HepG2 (cell line): ENCODE results near the gene AMHR2. TPM values are rescaled to one million over a fixed set of nuclear protein-coding genes. Genes with fewer than 3 reads are reported as not detected.

Experiments
- ATAD3A ChIP-seq: sonication (generic); formaldehyde crosslinking; IDR thresholded peaks from 2 replicates; pipeline ENCODE4 v1.4.0; 2020; ENCODE audit warnings: missing genetic modification reagents
- ATM ChIP-seq: fragments of 450-650 bp; IDR thresholded peaks from 2 replicates; pipeline ENCODE4 v1.7.1; 2017; ENCODE audit warnings: mild to moderate bottlenecking, borderline replicate concordance
- CHD2 ChIP-seq: IDR thresholded peaks from 2 replicates; pipeline ENCODE4 v1.6.1; 2011; ENCODE audit warnings: low read depth, low read length, improper control_type of control experiment
- CREM ChIP-seq, 2 experiments: sonication (generic) in 1 of 2; formaldehyde crosslinking in 1 of 2; IDR thresholded peaks; 2 replicates each; pipeline versions ENCODE4 v1.4.0 to v1.6.1; 2016 to 2020; ENCODE audit warnings: antibody characterized with exemption in 1 of 2, mild to moderate bottlenecking in 1 of 2, missing genetic modification reagents in 1 of 2
- FOXC1 ChIP-seq: sonication (generic); formaldehyde crosslinking; IDR thresholded peaks from 2 replicates; pipeline ENCODE4 v1.8.0; 2022; ENCODE audit warnings: mild to moderate bottlenecking, missing genetic modification reagents, borderline replicate concordance
- FOXM1 ChIP-seq: sonication (generic); formaldehyde crosslinking; IDR thresholded peaks from 2 replicates; pipeline ENCODE4 v1.5.0; 2020; ENCODE audit warnings: missing genetic modification reagents
- HDAC6 ChIP-seq: fragments of 200-600 bp; sonication (generic); IDR thresholded peaks from 2 replicates; pipeline ENCODE4 v1.7.0; 2017; ENCODE audit warnings: mild to moderate bottlenecking, antibody characterized with exemption, low read length, low read depth
- KDM1A ChIP-seq: IDR thresholded peaks from 2 replicates; pipeline ENCODE4 v1.6.1; 2016; ENCODE audit warnings: missing compliant biosample characterization
- NFYC ChIP-seq: IDR thresholded peaks from 2 replicates; pipeline ENCODE4 v1.6.1; 2016; ENCODE audit warnings: missing genetic modification reagents, missing compliant biosample characterization
- SOX6 ChIP-seq, 2 experiments: fragments of 450-650 bp in 1 of 2; sonication (generic) in 1 of 2; formaldehyde crosslinking in 1 of 2; IDR thresholded peaks; 2 replicates each; pipeline versions ENCODE4 v1.4.0 to v1.6.1; 2017 to 2020; ENCODE audit warnings: antibody characterized with exemption in 1 of 2, mild to moderate bottlenecking in 1 of 2, missing genetic modification reagents in 1 of 2
- TAF1 ChIP-seq: sonication (generic); formaldehyde crosslinking; IDR thresholded peaks from 2 replicates; pipeline ENCODE4 v1.4.0; 2020; ENCODE audit warnings: missing genetic modification reagents
- ZNF232 ChIP-seq: sonication (generic); formaldehyde crosslinking; IDR thresholded peaks from 2 replicates; pipeline ENCODE4 v1.4.0; 2020; ENCODE audit warnings: missing genetic modification reagents, borderline replicate concordance
- ZNF678 ChIP-seq: sonication (generic); formaldehyde crosslinking; IDR thresholded peaks from 2 replicates; pipeline ENCODE4 v1.4.0; 2020; ENCODE audit warnings: mild to moderate bottlenecking, missing genetic modification reagents
- ZNF713 ChIP-seq: sonication (generic); formaldehyde crosslinking; IDR thresholded peaks from 2 replicates; pipeline ENCODE4 v1.4.0; 2020; ENCODE audit warnings: mild to moderate bottlenecking, missing genetic modification reagents
- polyA plus RNA-seq, 8 experiments: library from polyadenylated mRNA; depleted of rRNA in 3 of 8; stranded (reverse) in 7 of 8; unstranded in 1 of 8; fragments of >200 nt; fragmentation: Illumina TruSeq in 4 of 8; extraction: Trizol in 4 of 8; gene quantifications; 2 replicates each; pipeline versions ENCODE4 v1.2.1 to v1.2.3, GENCODE V29; 2011 to 2016; ENCODE audit warnings: low read depth in 4 of 8, missing spikeins in 1 of 8, mixed read lengths in 1 of 8; ENCODE audit not compliant: insufficient read depth in 1 of 8
- total RNA-seq, 5 experiments: library from RNA; depleted of rRNA; stranded (reverse); fragments of >200 nt; fragmentation: Illumina TruSeq; extraction: Trizol; gene quantifications; 2 replicates each; pipeline ENCODE4 v1.2.3, GENCODE V29; 2016; ENCODE audit warnings: low read depth in 1 of 5
- TF ChIP-seq, protein P1 (sequence below): IDR thresholded peaks from 2 replicates; pipeline ENCODE4 v1.6.1; 2016; ENCODE audit warnings: control low read depth
- TF ChIP-seq, protein P2 (sequence below): sonication (generic); formaldehyde crosslinking; IDR thresholded peaks from 2 replicates; pipeline ENCODE4 v1.5.1; 2020; ENCODE audit warnings: mild to moderate bottlenecking, missing genetic modification reagents, moderate library complexity
- TF ChIP-seq, protein P3 (sequence below): sonication (generic); formaldehyde crosslinking; IDR thresholded peaks from 2 replicates; pipeline ENCODE4 v1.8.0; 2022; ENCODE audit warnings: mild to moderate bottlenecking, missing genetic modification reagents, moderate library complexity
- TF ChIP-seq, protein P4 (sequence below): IDR thresholded peaks from 2 replicates; pipeline ENCODE4 v1.6.1; 2012; ENCODE audit warnings: low read depth, low read length, improper control_type of control experiment
- TF ChIP-seq, protein P5 (sequence below): sonication (generic); formaldehyde crosslinking; IDR thresholded peaks from 2 replicates; pipeline ENCODE4 v1.4.0; 2020; ENCODE audit warnings: missing genetic modification reagents

Gene AMHR2
- total and polyA plus RNA-seq, 2 of the 13 experiments (the other 11 are each of a cell fraction or from before 2014, with no cell fraction given): 0.24 to 0.58 TPM

DNA sequence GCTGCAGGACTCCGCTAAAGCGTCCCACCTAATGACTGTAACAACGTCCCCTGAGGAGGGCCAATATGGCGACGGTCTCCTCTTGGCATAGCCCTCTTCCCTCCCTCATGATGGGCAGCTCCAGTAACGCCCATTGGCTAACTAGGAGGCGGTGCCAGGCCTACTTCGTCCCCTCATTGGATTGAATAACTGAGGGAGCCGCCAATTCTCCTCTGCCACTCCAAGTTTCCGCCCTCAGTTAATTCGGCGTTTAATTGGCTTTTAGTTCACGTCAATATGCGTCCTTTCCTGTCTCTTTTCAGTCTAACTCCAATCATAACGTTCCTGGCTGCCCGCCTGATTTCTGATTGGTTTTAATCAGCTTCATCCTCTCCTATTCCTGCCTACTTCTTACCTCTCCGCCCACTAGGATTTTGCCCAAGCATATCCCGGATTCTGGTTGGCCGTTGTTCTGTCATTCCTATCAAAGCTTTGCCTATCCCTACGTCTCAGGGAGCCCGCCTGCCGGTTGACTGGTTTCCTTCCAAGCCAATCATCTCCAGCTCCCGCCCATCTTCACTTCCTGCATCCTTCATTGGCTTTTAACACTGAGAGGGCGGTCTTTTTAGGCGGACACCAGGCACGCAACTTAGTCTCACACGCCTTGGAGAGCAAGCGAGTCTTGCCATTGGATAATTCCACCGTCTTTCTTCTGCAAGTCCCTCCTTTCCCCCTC lies 44.1 kb upstream of the AMHR2 start (continued):
- TF ChIP-seq, protein P1, sequence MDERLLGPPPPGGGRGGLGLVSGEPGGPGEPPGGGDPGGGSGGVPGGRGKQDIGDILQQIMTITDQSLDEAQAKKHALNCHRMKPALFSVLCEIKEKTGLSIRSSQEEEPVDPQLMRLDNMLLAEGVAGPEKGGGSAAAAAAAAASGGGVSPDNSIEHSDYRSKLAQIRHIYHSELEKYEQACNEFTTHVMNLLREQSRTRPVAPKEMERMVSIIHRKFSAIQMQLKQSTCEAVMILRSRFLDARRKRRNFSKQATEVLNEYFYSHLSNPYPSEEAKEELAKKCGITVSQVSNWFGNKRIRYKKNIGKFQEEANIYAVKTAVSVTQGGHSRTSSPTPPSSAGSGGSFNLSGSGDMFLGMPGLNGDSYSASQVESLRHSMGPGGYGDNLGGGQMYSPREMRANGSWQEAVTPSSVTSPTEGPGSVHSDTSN: peak; percentile 98
- TF ChIP-seq KDM1A (CRISPR knock-in tag): no peak
- TF ChIP-seq ATM: no peak
- TF ChIP-seq ATAD3A (CRISPR knock-in tag): no peak
- TF ChIP-seq, protein P2, sequence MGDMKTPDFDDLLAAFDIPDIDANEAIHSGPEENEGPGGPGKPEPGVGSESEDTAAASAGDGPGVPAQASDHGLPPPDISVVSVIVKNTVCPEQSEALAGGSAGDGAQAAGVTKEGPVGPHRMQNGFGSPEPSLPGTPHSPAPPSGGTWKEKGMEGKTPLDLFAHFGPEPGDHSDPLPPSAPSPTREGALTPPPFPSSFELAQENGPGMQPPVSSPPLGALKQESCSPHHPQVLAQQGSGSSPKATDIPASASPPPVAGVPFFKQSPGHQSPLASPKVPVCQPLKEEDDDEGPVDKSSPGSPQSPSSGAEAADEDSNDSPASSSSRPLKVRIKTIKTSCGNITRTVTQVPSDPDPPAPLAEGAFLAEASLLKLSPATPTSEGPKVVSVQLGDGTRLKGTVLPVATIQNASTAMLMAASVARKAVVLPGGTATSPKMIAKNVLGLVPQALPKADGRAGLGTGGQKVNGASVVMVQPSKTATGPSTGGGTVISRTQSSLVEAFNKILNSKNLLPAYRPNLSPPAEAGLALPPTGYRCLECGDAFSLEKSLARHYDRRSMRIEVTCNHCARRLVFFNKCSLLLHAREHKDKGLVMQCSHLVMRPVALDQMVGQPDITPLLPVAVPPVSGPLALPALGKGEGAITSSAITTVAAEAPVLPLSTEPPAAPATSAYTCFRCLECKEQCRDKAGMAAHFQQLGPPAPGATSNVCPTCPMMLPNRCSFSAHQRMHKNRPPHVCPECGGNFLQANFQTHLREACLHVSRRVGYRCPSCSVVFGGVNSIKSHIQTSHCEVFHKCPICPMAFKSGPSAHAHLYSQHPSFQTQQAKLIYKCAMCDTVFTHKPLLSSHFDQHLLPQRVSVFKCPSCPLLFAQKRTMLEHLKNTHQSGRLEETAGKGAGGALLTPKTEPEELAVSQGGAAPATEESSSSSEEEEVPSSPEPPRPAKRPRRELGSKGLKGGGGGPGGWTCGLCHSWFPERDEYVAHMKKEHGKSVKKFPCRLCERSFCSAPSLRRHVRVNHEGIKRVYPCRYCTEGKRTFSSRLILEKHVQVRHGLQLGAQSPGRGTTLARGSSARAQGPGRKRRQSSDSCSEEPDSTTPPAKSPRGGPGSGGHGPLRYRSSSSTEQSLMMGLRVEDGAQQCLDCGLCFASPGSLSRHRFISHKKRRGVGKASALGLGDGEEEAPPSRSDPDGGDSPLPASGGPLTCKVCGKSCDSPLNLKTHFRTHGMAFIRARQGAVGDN (CRISPR knock-in tag): peak; percentile 66
- no peak for TF ChIP-seq FOXM1
- no peak for TF ChIP-seq ZNF713 (CRISPR knock-in tag)
- TF ChIP-seq TAF1 (CRISPR knock-in tag): peak; percentile 15; the same call in 1 of the 2 replicates
- peak; percentile 91 for TF ChIP-seq CREM (IDR thresholded peaks at IDR 0.05)
- TF ChIP-seq CREM (CRISPR knock-in tag; IDR thresholded peaks at IDR 0.05): no peak
- TF ChIP-seq SOX6 (IDR thresholded peaks at IDR 0.05): no peak
- peak; percentile 32; the same call in 1 of the 2 replicates for TF ChIP-seq SOX6 (CRISPR knock-in tag; IDR thresholded peaks at IDR 0.05)
- TF ChIP-seq ZNF678: no peak
- peak; percentile 97 for TF ChIP-seq NFYC
- TF ChIP-seq, protein P3, sequence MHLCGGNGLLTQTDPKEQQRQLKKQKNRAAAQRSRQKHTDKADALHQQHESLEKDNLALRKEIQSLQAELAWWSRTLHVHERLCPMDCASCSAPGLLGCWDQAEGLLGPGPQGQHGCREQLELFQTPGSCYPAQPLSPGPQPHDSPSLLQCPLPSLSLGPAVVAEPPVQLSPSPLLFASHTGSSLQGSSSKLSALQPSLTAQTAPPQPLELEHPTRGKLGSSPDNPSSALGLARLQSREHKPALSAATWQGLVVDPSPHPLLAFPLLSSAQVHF (CRISPR knock-in tag): no peak
- peak; percentile 15; the same call in 1 of the 2 replicates for TF ChIP-seq FOXC1 (CRISPR knock-in tag)
- TF ChIP-seq, protein P4, sequence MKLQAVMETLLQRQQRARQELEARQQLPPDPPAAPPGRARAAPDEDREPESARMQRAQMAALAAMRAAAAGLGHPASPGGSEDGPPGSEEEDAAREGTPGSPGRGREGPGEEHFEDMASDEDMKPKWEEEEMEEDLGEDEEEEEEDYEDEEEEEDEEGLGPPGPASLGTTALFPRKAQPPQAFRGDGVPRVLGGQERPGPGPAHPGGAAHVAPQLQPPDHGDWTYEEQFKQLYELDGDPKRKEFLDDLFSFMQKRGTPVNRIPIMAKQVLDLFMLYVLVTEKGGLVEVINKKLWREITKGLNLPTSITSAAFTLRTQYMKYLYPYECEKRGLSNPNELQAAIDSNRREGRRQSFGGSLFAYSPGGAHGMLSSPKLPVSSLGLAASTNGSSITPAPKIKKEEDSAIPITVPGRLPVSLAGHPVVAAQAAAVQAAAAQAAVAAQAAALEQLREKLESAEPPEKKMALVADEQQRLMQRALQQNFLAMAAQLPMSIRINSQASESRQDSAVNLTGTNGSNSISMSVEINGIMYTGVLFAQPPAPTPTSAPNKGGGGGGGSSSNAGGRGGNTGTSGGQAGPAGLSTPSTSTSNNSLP: peak; percentile 91
- no peak for TF ChIP-seq HDAC6
- peak; percentile 71 for TF ChIP-seq CHD2
- no peak; the same call in 1 of the 2 replicates for TF ChIP-seq ZNF232 (CRISPR knock-in tag)
- TF ChIP-seq, protein P5, sequence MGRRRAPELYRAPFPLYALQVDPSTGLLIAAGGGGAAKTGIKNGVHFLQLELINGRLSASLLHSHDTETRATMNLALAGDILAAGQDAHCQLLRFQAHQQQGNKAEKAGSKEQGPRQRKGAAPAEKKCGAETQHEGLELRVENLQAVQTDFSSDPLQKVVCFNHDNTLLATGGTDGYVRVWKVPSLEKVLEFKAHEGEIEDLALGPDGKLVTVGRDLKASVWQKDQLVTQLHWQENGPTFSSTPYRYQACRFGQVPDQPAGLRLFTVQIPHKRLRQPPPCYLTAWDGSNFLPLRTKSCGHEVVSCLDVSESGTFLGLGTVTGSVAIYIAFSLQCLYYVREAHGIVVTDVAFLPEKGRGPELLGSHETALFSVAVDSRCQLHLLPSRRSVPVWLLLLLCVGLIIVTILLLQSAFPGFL (CRISPR knock-in tag): no peak
